Esophagus squamous epithelium (tissue), 5 donors: ENCODE measurements around the gene SCN9A. TPM values are rescaled to one million over a fixed set of nuclear protein-coding genes. Genes with fewer than 3 reads are reported as not detected.

Experiments
- DNase-seq: peaks from one replicate; lab custom pipeline; 2025; lab: John Stamatoyannopoulos, UW
- H3K27ac ChIP-seq, 4 donors: fragments of 200-600 bp; sonication (generic); one replicate each; pipeline ENCODE4 v1.5.1; 2016 to 2019; ENCODE audit warnings: mild to moderate bottlenecking in 1 of 4
- H3K27me3 ChIP-seq, 4 donors: fragments of 200-600 bp; sonication (generic); 1 replicate in 3 of 4; 2 replicates in 1 of 4; pipeline versions ENCODE4 v1.5.1 to v1.6.0; 2017 to 2021; ENCODE audit warnings: antibody characterized with exemption in 1 of 4
- H3K36me3 ChIP-seq, 3 donors: fragments of 200-600 bp; sonication (generic); one replicate each; pipeline ENCODE4 v1.5.1; 2016 to 2019
- H3K4me1 ChIP-seq, 3 donors: fragments of 200-600 bp; sonication (generic); one replicate each; pipeline ENCODE4 v1.5.1; 2017 to 2019
- H3K4me3 ChIP-seq, 4 donors: fragments of 200-600 bp; sonication (generic); 1 replicate in 3 of 4; 2 replicates in 1 of 4; pipeline ENCODE4 v1.5.1; 2016 to 2019; ENCODE audit warnings: mild to moderate bottlenecking in 2 of 4, moderate library complexity in 1 of 4
- H3K9me3 ChIP-seq, 3 donors: fragments of 200-600 bp; sonication (generic); one replicate each; pipeline ENCODE4 v1.5.1; 2016 to 2019
- POLR2A ChIP-seq, 4 donors: fragments of 450-650 bp; IDR thresholded peaks; one replicate each; pipeline ENCODE4 v1.6.1; 2017; ENCODE audit warnings: antibody characterized with exemption in 4 of 4, mild to moderate bottlenecking in 4 of 4, moderate library complexity in 3 of 4
- WGBS, 2 donors: methylation state at CpG; one replicate each; pipeline ENCODE4 v1.1.5; 2018; 5-methylcytosine and 5-hydroxymethylcytosine counted together
- intact Hi-C: fragments of 100-400 bp; cut with DNase I; formaldehyde crosslinking; loops from one replicate; pipeline ENCODE4 v1.15.0; 2022
- total RNA-seq, 4 donors: library from RNA; depleted of rRNA; stranded (reverse); fragments of >200 nt; gene quantifications; one replicate each; pipeline ENCODE4 v1.1.0, GENCODE V29; 2016
- TF ChIP-seq, protein P1 (sequence below), 6 experiments: fragments of 450-650 bp in 4 of 6; fragments of 200-600 bp in 2 of 6; sonication (generic) in 2 of 6; IDR thresholded peaks; one replicate each; pipeline ENCODE4 v1.5.1; 2016 to 2019; ENCODE audit warnings: antibody characterized with exemption in 6 of 6, mild to moderate bottlenecking in 4 of 6, moderate library complexity in 4 of 6
- donor health status: DM: yes; HTN: yes; CAD: no.

Gene SCN9A
- total RNA-seq, 4 donors from 2014 or later, result 0.13 to 1.9 (median 0.77) TPM

DNA sequence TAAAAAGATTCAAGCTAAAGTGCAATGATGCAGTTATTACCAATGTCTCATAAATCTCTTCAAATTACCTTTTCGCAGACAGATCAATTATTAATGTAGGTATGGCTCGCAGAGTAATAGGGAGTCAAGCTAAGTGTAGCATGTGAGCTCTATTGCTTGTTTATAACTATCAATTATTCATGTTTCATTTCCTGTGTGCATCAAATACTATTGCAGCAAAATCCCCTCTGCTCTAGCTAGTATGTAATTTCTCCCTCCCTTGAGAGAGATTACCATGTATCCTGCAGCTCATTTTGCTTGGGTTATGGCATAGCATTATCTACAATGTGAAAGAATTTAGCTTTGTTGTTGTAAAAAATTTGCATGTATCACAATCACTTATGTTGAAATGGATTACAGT is 182.3 kb downstream of the SCN9A start:
- Histone ChIP-seq H3K9me3 (no peaks in the 10 kb centered on the region), H3K27ac (no peak overlapping the region), H3K4me3 (no peak overlapping the region), H3K36me3 (no peaks in the 10 kb centered on the region), H3K27me3 (no peaks in the 10 kb centered on the region), H3K4me1 (no peaks in the 10 kb centered on the region)
- DNase-seq, result no peak
- intact Hi-C loops, result no loop called here
- no peak for TF ChIP-seq POLR2A (IDR thresholded peaks at IDR 0.05)
- TF ChIP-seq, protein P1, sequence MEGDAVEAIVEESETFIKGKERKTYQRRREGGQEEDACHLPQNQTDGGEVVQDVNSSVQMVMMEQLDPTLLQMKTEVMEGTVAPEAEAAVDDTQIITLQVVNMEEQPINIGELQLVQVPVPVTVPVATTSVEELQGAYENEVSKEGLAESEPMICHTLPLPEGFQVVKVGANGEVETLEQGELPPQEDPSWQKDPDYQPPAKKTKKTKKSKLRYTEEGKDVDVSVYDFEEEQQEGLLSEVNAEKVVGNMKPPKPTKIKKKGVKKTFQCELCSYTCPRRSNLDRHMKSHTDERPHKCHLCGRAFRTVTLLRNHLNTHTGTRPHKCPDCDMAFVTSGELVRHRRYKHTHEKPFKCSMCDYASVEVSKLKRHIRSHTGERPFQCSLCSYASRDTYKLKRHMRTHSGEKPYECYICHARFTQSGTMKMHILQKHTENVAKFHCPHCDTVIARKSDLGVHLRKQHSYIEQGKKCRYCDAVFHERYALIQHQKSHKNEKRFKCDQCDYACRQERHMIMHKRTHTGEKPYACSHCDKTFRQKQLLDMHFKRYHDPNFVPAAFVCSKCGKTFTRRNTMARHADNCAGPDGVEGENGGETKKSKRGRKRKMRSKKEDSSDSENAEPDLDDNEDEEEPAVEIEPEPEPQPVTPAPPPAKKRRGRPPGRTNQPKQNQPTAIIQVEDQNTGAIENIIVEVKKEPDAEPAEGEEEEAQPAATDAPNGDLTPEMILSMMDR (IDR thresholded peaks at IDR 0.05), result no peak
- WGBS, 2 donors, result 90 to 94% methylated on average over 2 of the region's 2 CpGs

DNA sequence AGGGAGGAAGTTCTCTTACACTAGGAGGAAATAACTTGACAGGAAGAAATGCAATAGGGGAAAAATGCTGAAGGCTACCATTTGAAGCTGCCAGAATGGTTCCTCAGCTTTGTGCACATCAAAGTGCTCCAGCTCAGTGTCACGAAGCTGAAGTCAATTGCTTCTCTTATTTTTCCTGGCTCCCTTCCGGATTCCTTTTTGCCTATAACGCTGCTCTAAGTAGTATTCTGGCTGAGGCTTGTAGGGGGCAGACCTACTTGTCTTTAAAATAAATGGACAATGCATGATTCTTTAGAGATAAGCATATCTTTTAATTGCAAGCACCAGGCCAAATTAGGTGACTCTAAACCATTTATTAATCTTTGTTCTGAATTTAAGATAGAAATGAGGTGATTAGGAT is 187.7 kb downstream of the SCN9A start:
- H3K27ac ChIP-seq, result no peak overlapping the region
- no peak for DNase-seq
- no peaks in the 10 kb centered on the region for H3K36me3 ChIP-seq
- intact Hi-C loops, result no loop called here
- no peak overlapping the region for H3K4me3 ChIP-seq
- no peak for TF ChIP-seq POLR2A (IDR thresholded peaks at IDR 0.05)
- TF ChIP-seq, protein P1 (IDR thresholded peaks at IDR 0.05), result no peak
- no peaks in the 10 kb centered on the region for H3K27me3 ChIP-seq
- WGBS, 2 donors, result 17 to 29% methylated on average over 3 of the region's 3 CpGs
- peaks cover 0 to 9% (median 0%) of the 10 kb centered on the region in 3 donors for H3K4me1 ChIP-seq
- H3K9me3 ChIP-seq, result no peaks in the 10 kb centered on the region

DNA sequence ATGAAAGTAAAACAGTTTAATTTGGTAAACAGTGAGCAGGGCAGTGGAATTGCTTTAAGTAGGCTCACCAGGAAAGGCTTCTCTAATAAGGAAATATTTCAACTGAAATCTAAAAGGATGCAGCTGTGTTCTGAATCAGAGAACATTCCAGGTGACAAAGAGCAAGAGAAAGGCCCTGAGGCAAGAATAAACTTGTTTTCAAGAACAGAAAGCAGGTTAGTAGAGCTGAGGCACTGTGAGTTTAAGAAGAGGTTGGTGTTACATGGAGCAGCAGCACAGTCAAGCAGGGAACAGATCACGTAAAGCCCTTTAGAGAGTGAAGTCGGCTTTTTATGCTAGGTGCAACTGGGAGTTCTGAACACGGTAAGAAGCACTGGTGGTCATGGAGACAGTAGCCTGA is 191.0 kb downstream of the SCN9A start:
- intact Hi-C loops, result no loop called here
- peaks cover 0 to 9% (median 0%) of the 10 kb centered on the region in 3 donors for H3K4me1 ChIP-seq
- H3K27me3 ChIP-seq, result peaks cover 0 to 9% (median 0%) of the 10 kb centered on the region in 4 donors
- no peaks in the 10 kb centered on the region for H3K9me3 ChIP-seq
- TF ChIP-seq, protein P1 (IDR thresholded peaks at IDR 0.05), result no peak
- no peak for TF ChIP-seq POLR2A (IDR thresholded peaks at IDR 0.05)
- peak overlapping the region in 2 of 4 donors; percentile 3 to 53 for H3K27ac ChIP-seq
- no peaks in the 10 kb centered on the region for H3K36me3 ChIP-seq
- H3K4me3 ChIP-seq, result no peak overlapping the region
- no peak for DNase-seq
- WGBS, 2 donors, result 41 to 50% methylated on average over 3 of the region's 3 CpGs

DNA sequence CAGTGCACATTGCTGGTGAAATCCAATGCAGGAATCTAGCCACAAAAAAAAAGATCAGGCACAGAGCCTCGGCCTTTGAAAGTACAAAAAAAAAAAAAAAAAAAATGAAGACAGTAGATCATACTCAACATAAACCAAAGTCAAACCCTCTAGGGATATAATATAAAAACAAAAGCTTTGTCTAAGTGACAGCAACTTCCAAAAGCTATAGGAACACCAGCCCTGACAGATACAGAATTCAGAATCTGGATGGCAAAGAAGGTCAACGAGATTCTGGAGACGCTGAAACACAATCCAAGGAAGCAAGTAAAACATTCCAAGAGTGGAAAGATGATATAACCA is 194.0 kb downstream of the SCN9A start:
- peaks cover 0 to 9% (median 0%) of the 10 kb centered on the region in 3 donors for H3K4me1 ChIP-seq
- H3K9me3 ChIP-seq, result no peaks in the 10 kb centered on the region
- DNase-seq, result no peak
- intact Hi-C loops, result no loop called here
- H3K27me3 ChIP-seq, result peaks cover 0 to 9% (median 0%) of the 10 kb centered on the region in 4 donors
- WGBS, 2 donors, result 11 to 21% methylated on average over 3 of the region's 3 CpGs
- no peaks in the 10 kb centered on the region for H3K36me3 ChIP-seq
- H3K27ac ChIP-seq, result no peak overlapping the region
- TF ChIP-seq POLR2A (IDR thresholded peaks at IDR 0.05), result no peak
- TF ChIP-seq, protein P1 (IDR thresholded peaks at IDR 0.05), result peak in 2 of 6 experiments; percentile 3 to 18
- no peak overlapping the region for H3K4me3 ChIP-seq

DNA sequence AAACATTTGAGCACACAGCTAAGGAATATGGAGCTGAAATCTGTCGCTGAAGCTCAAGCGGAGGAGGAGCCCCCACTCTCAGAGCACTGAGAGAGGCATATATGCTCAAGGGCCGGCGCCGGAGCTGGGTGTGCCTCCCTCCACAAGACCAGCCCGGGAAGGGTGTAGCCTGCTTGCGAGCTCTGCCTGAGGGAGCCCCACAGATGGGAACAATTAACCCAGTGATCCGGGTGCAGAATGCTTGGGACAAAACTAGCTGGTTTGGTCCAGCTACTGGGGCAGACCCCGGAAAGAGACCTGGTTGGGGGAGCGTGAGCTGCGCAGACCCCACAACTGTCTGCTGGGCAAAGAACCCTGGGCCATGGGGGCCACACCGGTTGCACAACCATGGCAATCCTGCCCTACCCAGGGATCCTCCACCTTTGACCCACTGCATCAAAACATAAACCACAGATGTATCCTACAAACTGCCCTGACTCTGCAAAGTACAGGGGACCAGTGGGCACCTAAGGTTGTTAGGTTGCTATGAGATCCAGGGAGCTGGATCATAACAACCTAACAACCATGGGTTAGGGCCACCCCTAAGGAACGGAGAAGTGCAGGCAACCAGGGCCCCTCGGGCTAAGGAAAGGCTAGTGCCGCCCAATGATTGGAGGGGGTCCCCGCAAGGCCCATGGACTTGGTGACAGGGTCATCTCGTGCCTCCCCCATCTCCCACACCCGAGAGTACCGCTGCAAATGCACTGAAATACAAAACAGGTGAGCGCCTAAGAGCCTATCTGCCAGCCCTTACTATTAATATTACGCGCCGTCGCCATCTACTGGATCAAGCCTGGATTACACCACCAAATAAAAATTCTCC is 194.6 kb downstream of the SCN9A start:
- H3K9me3 ChIP-seq, result no peaks in the 10 kb centered on the region
- TF ChIP-seq, protein P1 (IDR thresholded peaks at IDR 0.05), result peak in 4 of 6 experiments; percentile 19 to 61 (median 42)
- no peak for TF ChIP-seq POLR2A (IDR thresholded peaks at IDR 0.05)
- peaks cover 0 to 9% (median 0%) of the 10 kb centered on the region in 3 donors for H3K4me1 ChIP-seq
- H3K36me3 ChIP-seq, result no peaks in the 10 kb centered on the region
- intact Hi-C loops, result no loop called here
- WGBS, 2 donors, result 28 to 47% methylated on average over 7 to 11 of the region's 24 CpGs
- no peak overlapping the region for H3K4me3 ChIP-seq
- H3K27me3 ChIP-seq, result peaks cover 0 to 9% (median 0%) of the 10 kb centered on the region in 4 donors
- no peak overlapping the region for H3K27ac ChIP-seq
- DNase-seq, result no peak
